A549 (cell line): Measurements from ENCODE around the gene CPXM1. TPM values are rescaled to one million over a fixed set of nuclear protein-coding genes. Genes with fewer than 3 reads are reported as not detected.
A peak's percentile ranks its signal among the peaks of the same experiment; 100 is the strongest.

Source experiments
- ATAC-seq, 2 experiments: fragments of 200-7000 bp in 1 of 2; fragments of >200 bp in 1 of 2; cut with Nextera tagmentation in 1 of 2; cut with Tn5 transposase in 1 of 2; 3 replicates each; pipeline versions ENCODE4 v1.8.0 to v1.9.1; 2018 to 2020; ENCODE audit warnings: mild to moderate bottlenecking in 1 of 2, moderate library complexity in 1 of 2
- CTCF ChIA-PET: fragments of 300-600 bp; sonication (Branson Sonifier 250); formaldehyde crosslinking; extraction: SDS; loops from one replicate; lab custom pipeline; 2021; ENCODE audit warnings: antibody characterized with exemption, inconsistent platforms; lab: Yijun Ruan, JAX
- POLR2A ChIA-PET: fragments of 350-600 bp; formaldehyde crosslinking; extraction: SDS; loops from one replicate; lab custom pipeline; 2021; ENCODE audit warnings: antibody characterized with exemption, inconsistent platforms; lab: Yijun Ruan, JAX
- DNase-seq, 2 experiments: peaks; one replicate each; pipeline versions ENCODE4 v3.0.0 to v3.0.0-alpha.2; 2011 to 2016; ENCODE audit warnings: low read depth in 1 of 2, low spot score in 1 of 2
- FAIRE-seq: peaks from 2 replicates; lab custom pipeline; 2011; peaks lifted over from hg19 to GRCh38; lab: Jason Lieb, UNC
- H3K27ac ChIP-seq, 2 experiments: fragments of >200 bp; sonication (Bioruptor Twin); formaldehyde crosslinking; 3 replicates each; pipeline ENCODE4 v1.5.1; 2016 to 2017
- H3K4me1 ChIP-seq: fragments of >200 bp; sonication (Bioruptor Twin); formaldehyde crosslinking; 3 replicates; pipeline ENCODE4 v1.6.1; 2016
- H3K4me2 ChIP-seq: fragments of >200 bp; sonication (Bioruptor Twin); formaldehyde crosslinking; 3 replicates; pipeline ENCODE4 v1.6.1; 2016
- H3K4me3 ChIP-seq: fragments of >200 bp; sonication (Bioruptor Twin); formaldehyde crosslinking; 3 replicates; pipeline ENCODE4 v1.5.1; 2016
- H3K9me3 ChIP-seq: fragments of >200 bp; sonication (Bioruptor Twin); formaldehyde crosslinking; 3 replicates; pipeline ENCODE4 v1.6.1; 2016
- CHD2 ChIP-seq: fragments of 150-350 bp; IDR thresholded peaks from 2 replicates; pipeline ENCODE4 v1.6.1; 2014; ENCODE audit warnings: low read length; ENCODE audit not compliant: partially characterized antibody
- EHMT2 ChIP-seq: fragments of 200-600 bp; sonication (generic); IDR thresholded peaks from 2 replicates; pipeline ENCODE4 v1.6.1; 2016; ENCODE audit warnings: antibody characterized with exemption, low read depth, mild to moderate bottlenecking, moderate library complexity
- EP300 ChIP-seq, 2 experiments: fragments of >200 bp; sonication (Bioruptor Twin); formaldehyde crosslinking; IDR thresholded peaks; 2 replicates in 1 of 2; 3 replicates in 1 of 2; pipeline ENCODE4 v1.6.1; 2016 to 2017
- ESRRA ChIP-seq: fragments of 150-350 bp; IDR thresholded peaks from 2 replicates; pipeline ENCODE4 v1.6.1; 2014; ENCODE audit warnings: mild to moderate bottlenecking, low read length, borderline replicate concordance
- FOSL2 ChIP-seq, 2 experiments: fragments of 450-650 bp in 1 of 2; fragments of >200 bp in 1 of 2; sonication (Bioruptor Twin) in 1 of 2; formaldehyde crosslinking; IDR thresholded peaks; 2 replicates each; pipeline versions ENCODE4 v1.5.0 to v1.6.1; 2016 to 2020; ENCODE audit warnings: mild to moderate bottlenecking in 1 of 2, moderate library complexity in 1 of 2
- FOXS1 ChIP-seq: fragments of 250-450 bp; sonication (Bioruptor Pico); IDR thresholded peaks from 2 replicates; pipeline ENCODE4 v1.5.0; 2020; ENCODE audit warnings: mild to moderate bottlenecking, moderate library complexity
- GATA3 ChIP-seq: IDR thresholded peaks from 2 replicates; pipeline ENCODE4 v1.6.1; 2012; ENCODE audit warnings: borderline replicate concordance
- HDAC2 ChIP-seq: fragments of 200-600 bp; sonication (generic); IDR thresholded peaks from 2 replicates; pipeline ENCODE4 v1.6.1; 2016
- HOXA7 ChIP-seq: fragments of 250-450 bp; sonication (Bioruptor Pico); IDR thresholded peaks from 2 replicates; pipeline ENCODE4 v1.5.0; 2020; ENCODE audit warnings: mild to moderate bottlenecking, moderate library complexity
- JUN ChIP-seq, 2 experiments: fragments of >200 bp; sonication (Bioruptor Twin); formaldehyde crosslinking; IDR thresholded peaks; 2 replicates in 1 of 2; 3 replicates in 1 of 2; pipeline ENCODE4 v1.6.1; 2016 to 2017
- JUNB ChIP-seq: fragments of >200 bp; sonication (Bioruptor Twin); formaldehyde crosslinking; IDR thresholded peaks from 2 replicates; pipeline ENCODE4 v1.6.1; 2016
- MAZ ChIP-seq: fragments of 150-350 bp; IDR thresholded peaks from 2 replicates; pipeline ENCODE4 v1.6.1; 2014; ENCODE audit warnings: antibody characterized with exemption, low read depth, low read length, borderline replicate concordance
- NFE2L2 ChIP-seq: fragments of 150-350 bp; conservative IDR thresholded peaks from 2 replicates; pipeline ENCODE4 v1.6.1; 2014; ENCODE audit warnings: low read length
- POLR2A ChIP-seq: IDR thresholded peaks from 2 replicates; pipeline ENCODE4 v1.6.1; 2012; ENCODE audit warnings: mild to moderate bottlenecking, low read length
- RNF2 ChIP-seq: fragments of 200-600 bp; sonication (generic); IDR thresholded peaks from 2 replicates; pipeline ENCODE4 v1.6.1; 2016; ENCODE audit warnings: low read depth, mild to moderate bottlenecking, antibody characterized with exemption, moderate library complexity, borderline replicate concordance
- SMC3 ChIP-seq: fragments of >200 bp; sonication (Bioruptor Twin); formaldehyde crosslinking; IDR thresholded peaks from 3 replicates; pipeline ENCODE4 v1.6.1; 2018; ENCODE audit warnings: inconsistent platforms
- ZC3H11A ChIP-seq: fragments of 450-650 bp; IDR thresholded peaks from 2 replicates; pipeline ENCODE4 v1.6.1; 2014; ENCODE audit warnings: antibody characterized with exemption, mild to moderate bottlenecking
- ZFP36 ChIP-seq: fragments of 450-650 bp; IDR thresholded peaks from 2 replicates; pipeline ENCODE4 v1.6.1; 2014; ENCODE audit warnings: borderline replicate concordance; ENCODE audit not compliant: partially characterized antibody
- ZNF302 ChIP-seq: fragments of 250-450 bp; sonication (Bioruptor Pico); IDR thresholded peaks from 2 replicates; pipeline ENCODE4 v1.9.0; 2021; ENCODE audit warnings: inconsistent platforms, mild to moderate bottlenecking, moderate library complexity
- WGBS: methylation state at CpG from one replicate; pipeline ENCODE4 v1.1.6; 2017; ENCODE audit errors: missing lambda C conversion rate; 5-methylcytosine and 5-hydroxymethylcytosine counted together
- polyA plus RNA-seq, 4 experiments: library from polyadenylated mRNA; depleted of rRNA in 3 of 4; stranded (reverse); fragments of >200 nt; fragmentation: RNase III in 1 of 4; extraction: RNeasy Plus Mini Kit Qiagen cat#74134 plus additional on column Dnase treatment in 1 of 4; gene quantifications; 2 replicates in 3 of 4; 3 replicates in 1 of 4; pipeline ENCODE4 v1.2.3, GENCODE V29; 2011 to 2017
- TF ChIP-seq, protein P1 (sequence below): IDR thresholded peaks from 2 replicates; pipeline ENCODE4 v1.6.1; 2012
- TF ChIP-seq, protein P2 (sequence below): fragments of >200 bp; sonication (Bioruptor Twin); formaldehyde crosslinking; IDR thresholded peaks from 3 replicates; pipeline ENCODE4 v1.6.1; 2016
- TF ChIP-seq, protein P3 (sequence below): fragments of 250-450 bp; sonication (Bioruptor Pico); IDR thresholded peaks from 2 replicates; pipeline ENCODE4 v1.5.0; 2021; ENCODE audit warnings: mild to moderate bottlenecking, moderate library complexity, borderline replicate concordance
- TF ChIP-seq, protein P4 (sequence below): IDR thresholded peaks from 2 replicates; pipeline ENCODE4 v1.6.1; 2012

CPXM1 gene
- polyA plus RNA-seq, 2 of the 4 experiments (the other 2 are of a cell fraction), result not detected

DNA sequence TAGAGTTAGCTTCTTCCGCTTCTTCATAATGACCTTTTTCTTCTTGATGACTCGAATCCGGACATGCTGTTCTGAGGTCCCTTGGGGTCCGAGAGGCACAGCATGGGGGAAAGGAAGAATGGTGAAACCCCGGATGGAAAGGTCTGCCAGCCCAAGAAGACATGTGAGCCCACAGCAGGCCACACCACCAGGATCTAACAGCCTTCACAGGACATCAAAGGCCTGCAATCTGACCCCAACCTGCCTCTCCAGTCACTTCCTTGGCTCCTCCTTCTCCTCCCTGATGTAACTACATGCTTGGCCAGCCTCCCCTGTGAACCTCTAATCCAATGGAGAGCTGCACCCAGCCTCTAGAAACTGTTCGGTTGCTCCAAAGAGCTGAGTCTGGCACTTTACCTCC, 1.6 kb downstream of the CPXM1 start:
- ATAC-seq (peak; percentile 22 to 37; a peak in 4 of 6 replicates), DNase-seq (no peak)
- CTCF ChIA-PET, result interaction anchor here (1.2 to 2.7 kb wide), 6 partner anchors 11 to 53 kb away, joined by 3 to 8 read pairs (median 4); no protein-coding TSS in a partner anchor
- Histone ChIP-seq H3K4me3 (no peak overlapping the region), H3K9me3 (peaks cover 15% of the 10 kb centered on the region; the same call in 2 of the 3 replicates)
- no peak for TF ChIP-seq POLR2A
- TF ChIP-seq ZC3H11A, result no peak
- TF ChIP-seq GATA3, result no peak
- no peak for TF ChIP-seq ZNF302 (CRISPR knock-in tag)
- no peak for TF ChIP-seq NFE2L2
- TF ChIP-seq JUNB, result no peak
- TF ChIP-seq EP300 (IDR thresholded peaks at IDR 0.05), result no peak
- no peak for TF ChIP-seq CHD2
- TF ChIP-seq, all 56 proteins: peak for 0
- Histone ChIP-seq H3K4me2 (no peak overlapping the region), H3K4me1 (no peaks in the 10 kb centered on the region), H3K27ac (no peak overlapping the region)
- no peak for FAIRE-seq
- POLR2A ChIA-PET, result no interaction called here
- 69% methylated on average over 6 of the region's 6 CpGs for WGBS

DNA sequence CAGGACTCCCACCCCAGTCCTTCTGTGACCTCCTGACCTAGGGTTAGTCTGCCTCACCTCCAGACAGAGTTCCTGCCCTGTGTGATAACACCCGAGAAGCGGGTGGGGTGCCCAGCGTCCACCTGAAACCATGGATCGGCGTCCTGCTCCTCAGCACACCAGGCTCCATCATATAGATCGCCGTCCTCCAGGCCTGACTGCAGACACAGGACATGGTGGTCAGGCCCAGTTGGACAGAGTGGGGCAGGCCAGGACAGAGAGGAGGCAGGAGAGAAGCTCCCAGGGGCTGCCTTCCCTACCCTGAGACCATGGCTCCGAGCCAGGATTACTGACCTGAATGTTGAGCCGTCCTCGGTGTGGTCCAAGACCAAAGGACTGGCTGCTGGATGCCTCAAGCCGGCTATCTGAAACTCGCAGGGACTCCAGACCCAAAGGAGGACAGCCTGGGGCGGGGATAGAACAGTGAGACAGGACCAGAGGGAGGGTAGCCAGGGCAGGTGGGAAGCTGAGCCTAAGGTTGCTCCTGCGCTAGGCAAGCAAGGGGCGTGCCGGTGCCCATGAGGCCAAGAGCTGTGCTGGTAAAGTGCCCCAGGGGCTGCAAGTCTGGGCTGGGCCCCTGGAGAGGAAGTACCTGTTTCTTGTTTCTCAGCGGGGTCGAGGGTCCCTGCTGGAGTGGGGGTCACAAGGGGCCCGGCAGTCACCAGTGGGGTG, 2.2 kb downstream of the CPXM1 start:
- CTCF ChIA-PET, result interaction anchor here (0.7 to 2.7 kb wide), 5 partner anchors 14 to 54 kb away, joined by 3 to 8 read pairs (median 4); no protein-coding TSS in a partner anchor
- WGBS, result 73% methylated on average over 19 of the region's 19 CpGs
- no peak for TF ChIP-seq FOXS1
- TF ChIP-seq JUN (IDR thresholded peaks at IDR 0.05), result no peak
- TF ChIP-seq SMC3, result no peak
- no peak for TF ChIP-seq HDAC2
- TF ChIP-seq GATA3, result no peak

DNA sequence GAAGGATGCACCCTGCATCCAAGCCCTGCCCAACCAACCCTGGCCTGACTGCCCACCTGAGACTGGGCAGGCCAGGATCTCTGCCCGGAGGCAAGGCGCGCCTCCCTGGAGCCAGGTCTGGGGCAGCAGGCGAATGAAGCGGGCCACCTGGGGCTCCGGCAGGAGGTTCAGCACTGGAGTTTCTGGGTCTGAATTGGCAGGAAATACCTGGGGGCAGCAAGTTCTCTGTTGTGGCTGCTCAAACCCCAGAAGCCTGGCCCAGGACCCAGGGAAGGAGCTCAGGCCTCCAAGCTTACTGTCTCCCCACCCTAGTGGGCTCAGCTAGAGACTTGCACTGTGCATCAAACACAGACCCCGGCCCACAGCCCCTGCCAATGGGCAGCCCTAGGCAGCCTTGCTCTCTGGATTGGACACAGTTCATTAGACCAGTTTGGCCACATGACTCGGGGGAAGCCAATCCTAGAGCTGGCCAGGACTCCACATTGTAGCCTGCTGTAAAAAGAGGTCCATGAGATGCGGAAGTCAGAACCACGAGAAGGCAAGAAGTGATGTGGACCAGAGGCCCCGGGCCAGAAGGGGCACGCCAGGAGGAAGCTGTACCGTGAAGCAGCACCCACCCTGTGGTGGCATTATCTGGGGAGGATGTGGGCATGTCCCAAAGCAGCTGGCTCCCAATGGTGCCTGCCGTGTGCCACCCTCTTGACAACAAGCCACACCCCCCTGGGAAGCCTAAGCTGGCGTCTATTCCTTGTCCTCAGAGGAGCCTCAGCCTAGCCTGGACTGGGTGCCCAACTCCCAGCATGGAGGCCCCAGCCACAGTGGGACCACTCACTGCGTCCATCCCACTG, 3.1 kb downstream of the CPXM1 start:
- no peak for FAIRE-seq
- Histone ChIP-seq H3K4me1 (no peaks in the 10 kb centered on the region), H3K4me2 (no peak overlapping the region), H3K27ac (no peak overlapping the region), H3K4me3 (no peak overlapping the region), H3K9me3 (peaks cover 12% of the 10 kb centered on the region; the same call in 2 of the 3 replicates)
- CTCF ChIA-PET, result interaction anchor here (0.7 to 2.7 kb wide), 4 partner anchors 15 to 55 kb away, joined by 3 to 8 read pairs (median 4); no protein-coding TSS in a partner anchor
- no peak for ATAC-seq
- no peak for DNase-seq
- 62% methylated on average over 16 of the region's 16 CpGs for WGBS
- TF ChIP-seq ZC3H11A, result no peak
- TF ChIP-seq, protein P1, sequence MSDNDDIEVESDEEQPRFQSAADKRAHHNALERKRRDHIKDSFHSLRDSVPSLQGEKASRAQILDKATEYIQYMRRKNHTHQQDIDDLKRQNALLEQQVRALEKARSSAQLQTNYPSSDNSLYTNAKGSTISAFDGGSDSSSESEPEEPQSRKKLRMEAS, result no peak
- TF ChIP-seq CHD2, result no peak
- TF ChIP-seq, protein P2, sequence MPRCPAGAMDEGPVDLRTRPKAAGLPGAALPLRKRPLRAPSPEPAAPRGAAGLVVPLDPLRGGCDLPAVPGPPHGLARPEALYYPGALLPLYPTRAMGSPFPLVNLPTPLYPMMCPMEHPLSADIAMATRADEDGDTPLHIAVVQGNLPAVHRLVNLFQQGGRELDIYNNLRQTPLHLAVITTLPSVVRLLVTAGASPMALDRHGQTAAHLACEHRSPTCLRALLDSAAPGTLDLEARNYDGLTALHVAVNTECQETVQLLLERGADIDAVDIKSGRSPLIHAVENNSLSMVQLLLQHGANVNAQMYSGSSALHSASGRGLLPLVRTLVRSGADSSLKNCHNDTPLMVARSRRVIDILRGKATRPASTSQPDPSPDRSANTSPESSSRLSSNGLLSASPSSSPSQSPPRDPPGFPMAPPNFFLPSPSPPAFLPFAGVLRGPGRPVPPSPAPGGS, result no peak
- TF ChIP-seq, protein P3, sequence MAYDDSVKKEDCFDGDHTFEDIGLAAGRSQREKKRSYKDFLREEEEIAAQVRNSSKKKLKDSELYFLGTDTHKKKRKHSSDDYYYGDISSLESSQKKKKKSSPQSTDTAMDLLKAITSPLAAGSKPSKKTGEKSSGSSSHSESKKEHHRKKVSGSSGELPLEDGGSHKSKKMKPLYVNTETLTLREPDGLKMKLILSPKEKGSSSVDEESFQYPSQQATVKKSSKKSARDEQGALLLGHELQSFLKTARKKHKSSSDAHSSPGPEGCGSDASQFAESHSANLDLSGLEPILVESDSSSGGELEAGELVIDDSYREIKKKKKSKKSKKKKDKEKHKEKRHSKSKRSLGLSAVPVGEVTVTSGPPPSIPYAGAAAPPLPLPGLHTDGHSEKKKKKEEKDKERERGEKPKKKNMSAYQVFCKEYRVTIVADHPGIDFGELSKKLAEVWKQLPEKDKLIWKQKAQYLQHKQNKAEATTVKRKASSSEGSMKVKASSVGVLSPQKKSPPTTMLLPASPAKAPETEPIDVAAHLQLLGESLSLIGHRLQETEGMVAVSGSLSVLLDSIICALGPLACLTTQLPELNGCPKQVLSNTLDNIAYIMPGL (CRISPR knock-in tag), result no peak
- TF ChIP-seq JUN (IDR thresholded peaks at IDR 0.05), result no peak
- TF ChIP-seq HOXA7, result no peak
- TF ChIP-seq POLR2A, result no peak
- TF ChIP-seq GATA3, result no peak
- TF ChIP-seq MAZ, result no peak
- TF ChIP-seq RNF2, result no peak
- no peak for TF ChIP-seq ZNF302 (CRISPR knock-in tag)
- TF ChIP-seq, protein P4, sequence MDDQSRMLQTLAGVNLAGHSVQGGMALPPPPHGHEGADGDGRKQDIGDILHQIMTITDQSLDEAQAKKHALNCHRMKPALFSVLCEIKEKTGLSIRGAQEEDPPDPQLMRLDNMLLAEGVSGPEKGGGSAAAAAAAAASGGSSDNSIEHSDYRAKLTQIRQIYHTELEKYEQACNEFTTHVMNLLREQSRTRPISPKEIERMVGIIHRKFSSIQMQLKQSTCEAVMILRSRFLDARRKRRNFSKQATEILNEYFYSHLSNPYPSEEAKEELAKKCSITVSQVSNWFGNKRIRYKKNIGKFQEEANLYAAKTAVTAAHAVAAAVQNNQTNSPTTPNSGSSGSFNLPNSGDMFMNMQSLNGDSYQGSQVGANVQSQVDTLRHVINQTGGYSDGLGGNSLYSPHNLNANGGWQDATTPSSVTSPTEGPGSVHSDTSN, result no peak
- no peak for TF ChIP-seq ESRRA
- no peak for TF ChIP-seq EHMT2
- TF ChIP-seq ZFP36, result no peak
- no peak for TF ChIP-seq FOSL2 (IDR thresholded peaks at IDR 0.05)
- no peak for TF ChIP-seq FOSL2 (CRISPR knock-in tag; IDR thresholded peaks at IDR 0.05)
- POLR2A ChIA-PET, result no interaction called here

More for the DNA sequence above, 2.2 kb downstream of the CPXM1 start:
- Histone ChIP-seq H3K4me2 (no peak overlapping the region), H3K9me3 (peaks cover 15% of the 10 kb centered on the region; the same call in 2 of the 3 replicates), H3K4me3 (no peak overlapping the region), H3K4me1 (no peaks in the 10 kb centered on the region), H3K27ac (no peak overlapping the region)
- DNase-seq (no peak), ATAC-seq (no peak), FAIRE-seq (no peak)
- POLR2A ChIA-PET, result no interaction called here
